Activated T-helper 17 cell treated with anti-CD3 and anti-CD28 coated beads, Interleukin-2, amount 50 U/mL, for 72 hours (primary cell): Measurements from ENCODE around the gene SNW1. TPM values are rescaled to one million over a fixed set of nuclear protein-coding genes. Genes with fewer than 3 reads are reported as not detected.
"Not testable (repeated sequence)": the region's sequence is repeated elsewhere in the genome, so short reads cannot be mapped to it uniquely, and the experiment has no call there.

ENCODE experiments used
- ATAC-seq: fragments of 150-1000 bp; cut with Tn5 transposase; replicated peaks from 2 replicates; pipeline ENCODE4 v1.10.0; 2021; ENCODE audit warnings: mild to moderate bottlenecking, moderate library complexity
- H3K27ac Mint-ChIP-seq: one replicate; pipeline ENCODE4 v1.8.0; 2022; ENCODE audit warnings: mixed read lengths
- H3K27me3 Mint-ChIP-seq: one replicate; pipeline ENCODE4 v1.8.0; 2022; ENCODE audit warnings: mixed read lengths
- H3K36me3 Mint-ChIP-seq: one replicate; pipeline ENCODE4 v1.8.0; 2022; ENCODE audit warnings: low read depth, mild to moderate bottlenecking, mixed read lengths
- H3K4me1 Mint-ChIP-seq: one replicate; pipeline ENCODE4 v1.8.0; 2022; ENCODE audit warnings: mixed read lengths
- H3K4me3 Mint-ChIP-seq: one replicate; pipeline ENCODE4 v1.8.0; 2022; ENCODE audit warnings: mild to moderate bottlenecking, mixed read lengths
- H3K9me3 Mint-ChIP-seq: one replicate; pipeline ENCODE4 v1.8.0; 2022; ENCODE audit warnings: mixed read lengths
- total RNA-seq, 2 donors: library from RNA; stranded (reverse); gene quantifications; one replicate each; pipeline ENCODE4 v1.2.3, GENCODE V29; 2022

SNW1 gene
- total RNA-seq, 2 donors from 2014 or later = 106 to 108 TPM

- peak overlapping the region; percentile 77 for H3K27ac Mint-ChIP-seq
- not testable (repeated sequence) for H3K4me1 Mint-ChIP-seq
These were observed 13.0 kb upstream of the SNW1 start for GRCh38 chr14:77773966-77774365.

GRCh38 chr14:77768442-77769069 is 7.6 kb upstream of the SNW1 start:
- H3K4me1 Mint-ChIP-seq, H3K36me3 Mint-ChIP-seq, H3K9me3 Mint-ChIP-seq, ATAC-seq, H3K27me3 Mint-ChIP-seq: not testable (repeated sequence)
- Mint-ChIP-seq H3K27ac (peak overlapping the region; percentile 59), H3K4me3 (peak overlapping the region; percentile 16)

More at GRCh38 chr14:77773966-77774365, 13.0 kb upstream of the SNW1 start:
- peak; percentile 71 for ATAC-seq
- H3K36me3 Mint-ChIP-seq, H3K27me3 Mint-ChIP-seq, H3K9me3 Mint-ChIP-seq, H3K4me3 Mint-ChIP-seq: not testable (repeated sequence)

- Mint-ChIP-seq H3K4me3 (no peak overlapping the region), H3K27ac (no peak overlapping the region), H3K9me3 (no peaks in the 10 kb centered on the region), H3K27me3 (no peaks in the 10 kb centered on the region), H3K4me1 (peaks cover under 1% of the 10 kb centered on the region), H3K36me3 (peaks cover 20% of the 10 kb centered on the region)
- ATAC-seq = no peak
These were observed 3.0 kb upstream of the SNW1 start for GRCh38 chr14:77763978-77764377.

- Mint-ChIP-seq H3K27ac (no peak overlapping the region), H3K27me3 (no peaks in the 10 kb centered on the region), H3K9me3 (no peaks in the 10 kb centered on the region), H3K36me3 (peaks cover 27% of the 10 kb centered on the region), H3K4me1 (peaks cover 7% of the 10 kb centered on the region), H3K4me3 (no peak overlapping the region)
- ATAC-seq = no peak
These were observed 2.4 kb upstream of the SNW1 start for GRCh38 chr14:77763316-77763715.

- no peaks in the 10 kb centered on the region for H3K27me3 Mint-ChIP-seq
- H3K36me3 Mint-ChIP-seq = peaks cover 46% of the 10 kb centered on the region
- H3K27ac Mint-ChIP-seq = peak overlapping the region; percentile 98
- ATAC-seq = peak; percentile 13
- peak overlapping the region; percentile 95 for H3K4me3 Mint-ChIP-seq
- peaks cover 16% of the 10 kb centered on the region for H3K4me1 Mint-ChIP-seq
- no peaks in the 10 kb centered on the region for H3K9me3 Mint-ChIP-seq
These were observed 412 bp upstream of the SNW1 start for GRCh38 chr14:77761205-77761931.

- Mint-ChIP-seq H3K36me3 (peaks cover 98% of the 10 kb centered on the region), H3K27ac (peak overlapping the region; percentile 8), H3K9me3 (no peaks in the 10 kb centered on the region), H3K27me3 (no peaks in the 10 kb centered on the region), H3K4me3 (peak overlapping the region; percentile 5), H3K4me1 (peaks cover 30% of the 10 kb centered on the region)
- no peak for ATAC-seq
These were observed 8.0 kb downstream of the SNW1 start for GRCh38 chr14:77752799-77753516.

- Mint-ChIP-seq H3K27me3 (no peaks in the 10 kb centered on the region), H3K36me3 (peaks cover 98% of the 10 kb centered on the region)
- no peak for ATAC-seq
These were observed 8.7 kb downstream of the SNW1 start for GRCh38 chr14:77752266-77752665.

GRCh38 chr14:77747425-77747824 is 13.5 kb downstream of the SNW1 start:
- not testable (repeated sequence) for H3K27ac Mint-ChIP-seq, H3K27me3 Mint-ChIP-seq, H3K4me3 Mint-ChIP-seq, H3K9me3 Mint-ChIP-seq, ATAC-seq
- H3K36me3 Mint-ChIP-seq = peaks cover 98% of the 10 kb centered on the region
- peaks cover 28% of the 10 kb centered on the region for H3K4me1 Mint-ChIP-seq

More at GRCh38 chr14:77752266-77752665, 8.7 kb downstream of the SNW1 start:
- peaks cover 24% of the 10 kb centered on the region for H3K4me1 Mint-ChIP-seq
- H3K9me3 Mint-ChIP-seq = no peaks in the 10 kb centered on the region
- H3K4me3 Mint-ChIP-seq = no peak overlapping the region
- H3K27ac Mint-ChIP-seq = peak overlapping the region; percentile 61

GRCh38 chr14:77746064-77746702 is 14.8 kb downstream of the SNW1 start:
- no peaks in the 10 kb centered on the region for H3K9me3 Mint-ChIP-seq
- H3K4me1 Mint-ChIP-seq = peaks cover 29% of the 10 kb centered on the region
- no peaks in the 10 kb centered on the region for H3K27me3 Mint-ChIP-seq
- H3K4me3 Mint-ChIP-seq = no peak overlapping the region
- H3K36me3 Mint-ChIP-seq = peaks cover 98% of the 10 kb centered on the region
- no peak for ATAC-seq
- H3K27ac Mint-ChIP-seq = peak overlapping the region; percentile 16

GRCh38 chr14:77741438-77741837 is 19.5 kb downstream of the SNW1 start:
- peak; percentile 19 for ATAC-seq
- H3K36me3 Mint-ChIP-seq = peaks cover 99% of the 10 kb centered on the region
- no peaks in the 10 kb centered on the region for H3K9me3 Mint-ChIP-seq
- H3K27ac Mint-ChIP-seq = peak overlapping the region; percentile 76
- no peaks in the 10 kb centered on the region for H3K27me3 Mint-ChIP-seq
- H3K4me1 Mint-ChIP-seq = peaks cover 35% of the 10 kb centered on the region
- no peak overlapping the region for H3K4me3 Mint-ChIP-seq

- H3K36me3 Mint-ChIP-seq = peaks cover 100% of the 10 kb centered on the region
- peak overlapping the region; percentile 90 for H3K27ac Mint-ChIP-seq
- H3K4me3 Mint-ChIP-seq = peak overlapping the region; percentile 70
These were observed 22.3 kb downstream of the SNW1 start for GRCh38 chr14:77738559-77739250.

GRCh38 chr14:77730976-77731497 is 29.9 kb downstream of the SNW1 start:
- H3K4me1 Mint-ChIP-seq = peaks cover 8% of the 10 kb centered on the region
- ATAC-seq = no peak

More at GRCh38 chr14:77738559-77739250, 22.3 kb downstream of the SNW1 start:
- Mint-ChIP-seq H3K27me3 (no peaks in the 10 kb centered on the region), H3K9me3 (no peaks in the 10 kb centered on the region), H3K4me1 (peaks cover 25% of the 10 kb centered on the region)
- peak; percentile 87 for ATAC-seq

GRCh38 chr14:77722301-77722700 is 38.7 kb downstream of the SNW1 start:
- no peak overlapping the region for H3K4me3 Mint-ChIP-seq
- peaks cover 100% of the 10 kb centered on the region for H3K36me3 Mint-ChIP-seq
- no peak overlapping the region for H3K27ac Mint-ChIP-seq
- H3K27me3 Mint-ChIP-seq = no peaks in the 10 kb centered on the region
- no peak for ATAC-seq
- peaks cover 1% of the 10 kb centered on the region for H3K4me1 Mint-ChIP-seq
- no peaks in the 10 kb centered on the region for H3K9me3 Mint-ChIP-seq

More at GRCh38 chr14:77730976-77731497, 29.9 kb downstream of the SNW1 start:
- Mint-ChIP-seq H3K9me3 (no peaks in the 10 kb centered on the region), H3K4me3 (no peak overlapping the region), H3K36me3 (peaks cover 100% of the 10 kb centered on the region), H3K27me3 (no peaks in the 10 kb centered on the region), H3K27ac (no peak overlapping the region)

- Mint-ChIP-seq H3K4me3 (no peak overlapping the region), H3K27me3 (no peaks in the 10 kb centered on the region), H3K9me3 (no peaks in the 10 kb centered on the region), H3K4me1 (no peaks in the 10 kb centered on the region), H3K27ac (no peak overlapping the region), H3K36me3 (peaks cover 100% of the 10 kb centered on the region)
- ATAC-seq = no peak
These were observed 39.5 kb downstream of the SNW1 start for GRCh38 chr14:77721437-77721836.
